GM18502 (cell line): ENCODE results near the gene C11orf54.
"Not testable (repeated sequence)": the region's sequence is repeated elsewhere in the genome, so short reads cannot be mapped to it uniquely, and the experiment has no call there.

Source experiments
- ATAC-seq: cut with Tn5 transposase; IDR thresholded peaks from one replicate; pipeline ENCODE4 v1.9.1; 2021; ENCODE audit warnings: mild to moderate bottlenecking; ENCODE audit not compliant: unreplicated experiment, poor library complexity

Gene C11orf54

DNA sequence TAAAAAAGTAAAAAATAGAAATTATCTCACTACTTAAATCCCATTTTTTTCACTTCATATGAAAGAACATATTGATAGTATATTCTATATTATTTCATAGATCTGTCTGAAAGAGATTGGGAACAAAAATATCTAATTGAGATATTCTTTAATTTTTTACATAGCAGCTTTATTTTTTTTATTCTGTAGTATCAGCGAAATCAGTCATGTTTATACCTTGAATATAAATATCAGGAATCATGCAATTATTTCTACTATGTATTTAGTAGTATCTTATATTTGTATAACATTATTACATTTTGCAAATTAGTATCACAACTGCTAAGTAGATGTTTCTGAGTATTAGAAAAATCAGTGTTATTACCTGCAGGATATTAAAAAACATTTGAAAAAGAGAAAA is 20.4 kb downstream of the C11orf54 start:
- ATAC-seq: no peak

DNA sequence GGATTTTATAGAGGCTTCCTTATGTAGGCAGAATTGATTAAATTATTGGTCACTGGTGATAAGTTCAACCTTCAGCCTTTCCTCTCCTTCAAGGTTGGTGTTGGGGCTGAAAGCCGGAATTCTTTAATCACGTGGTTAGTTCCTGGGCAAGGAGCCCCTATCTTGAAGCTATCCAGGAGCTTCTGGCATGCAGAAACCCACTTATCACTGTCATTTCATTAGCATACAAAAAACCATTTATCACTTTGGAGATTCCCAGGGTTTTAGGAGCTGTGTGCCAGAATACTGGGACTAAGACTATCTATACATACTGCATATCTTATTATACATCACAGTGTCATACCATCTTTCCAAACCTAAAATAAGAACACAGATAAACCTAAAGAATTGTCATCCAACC is 24.1 kb downstream of the C11orf54 start:
- ATAC-seq: no peak

DNA sequence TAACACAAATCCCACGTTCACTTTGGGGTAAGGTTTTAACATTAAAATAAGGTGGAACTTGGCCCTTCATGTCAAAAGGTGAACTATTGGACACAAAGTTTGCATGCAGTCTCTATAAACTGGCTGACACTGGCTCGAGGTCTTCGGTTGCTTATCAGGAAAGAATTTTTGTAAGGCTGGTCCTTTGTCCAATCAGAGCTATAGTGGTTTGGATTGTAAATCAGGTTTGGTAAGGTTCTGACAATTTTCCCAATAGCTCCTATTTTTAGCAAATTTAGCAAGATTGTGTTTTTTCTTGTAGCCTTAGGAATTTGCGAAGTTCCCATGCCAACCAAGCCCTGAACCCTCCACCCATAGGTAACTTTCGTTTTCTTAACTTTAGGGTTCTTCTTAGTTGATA is 25.0 kb downstream of the C11orf54 start:
- no peak for ATAC-seq

DNA sequence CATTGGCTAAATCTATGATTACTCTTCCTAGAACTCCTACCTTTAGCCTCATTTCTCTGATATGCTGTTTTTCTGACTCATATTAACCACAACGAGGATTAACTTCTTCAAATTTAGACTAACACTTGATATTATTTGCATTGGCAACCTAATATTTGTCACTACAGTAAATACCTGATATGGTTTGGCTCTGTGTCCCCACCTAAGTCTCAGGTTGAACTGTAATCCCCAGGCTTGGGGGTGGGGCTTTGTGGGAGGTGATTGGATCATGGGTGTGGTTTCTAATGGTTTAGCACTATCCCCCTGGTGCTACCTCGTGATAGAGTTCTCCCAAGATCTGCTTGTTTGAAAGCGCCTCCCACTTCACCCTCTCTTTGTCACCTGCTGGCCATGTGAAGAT is 25.5 kb downstream of the C11orf54 start:
- no peak for ATAC-seq

DNA sequence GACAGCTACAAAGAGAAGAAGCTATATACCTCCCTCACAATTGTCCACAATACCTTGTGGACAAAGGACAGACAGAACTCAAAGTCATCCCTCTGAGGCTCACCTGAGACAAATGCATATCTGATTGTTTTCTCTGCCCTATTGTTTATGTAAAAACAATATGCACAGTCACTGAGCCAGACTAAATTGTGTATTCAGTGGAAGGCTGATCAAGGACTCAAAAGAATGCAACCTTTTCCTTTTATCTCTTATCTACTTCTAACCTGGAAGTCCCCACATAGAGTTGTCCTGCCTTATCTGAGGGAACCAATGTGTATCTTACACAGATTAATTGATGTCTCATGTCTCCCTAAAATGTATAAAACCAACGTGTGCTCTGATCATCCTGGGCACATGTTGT is 28.7 kb downstream of the C11orf54 start:
- ATAC-seq: no peak

DNA sequence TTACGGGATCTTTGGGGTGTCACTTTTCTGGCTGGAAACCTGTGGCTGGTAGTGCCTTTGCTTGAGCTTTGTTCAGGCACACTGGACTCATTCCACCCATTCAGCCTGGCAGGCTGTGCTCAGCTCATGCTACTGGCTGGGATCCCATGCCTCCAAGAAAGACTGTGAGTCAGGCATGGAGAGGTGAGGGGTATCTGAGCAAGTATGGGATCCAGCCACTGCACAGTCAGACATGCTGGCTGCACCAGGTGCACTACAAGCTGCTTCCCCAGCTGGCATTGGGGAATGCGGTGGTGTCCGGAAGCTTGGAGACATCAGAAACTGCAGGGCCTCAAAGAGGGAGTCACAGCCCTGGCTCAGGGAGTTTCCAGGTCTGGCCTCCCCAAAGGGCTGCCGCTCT is 30.7 kb downstream of the C11orf54 start:
- ATAC-seq: no peak

DNA sequence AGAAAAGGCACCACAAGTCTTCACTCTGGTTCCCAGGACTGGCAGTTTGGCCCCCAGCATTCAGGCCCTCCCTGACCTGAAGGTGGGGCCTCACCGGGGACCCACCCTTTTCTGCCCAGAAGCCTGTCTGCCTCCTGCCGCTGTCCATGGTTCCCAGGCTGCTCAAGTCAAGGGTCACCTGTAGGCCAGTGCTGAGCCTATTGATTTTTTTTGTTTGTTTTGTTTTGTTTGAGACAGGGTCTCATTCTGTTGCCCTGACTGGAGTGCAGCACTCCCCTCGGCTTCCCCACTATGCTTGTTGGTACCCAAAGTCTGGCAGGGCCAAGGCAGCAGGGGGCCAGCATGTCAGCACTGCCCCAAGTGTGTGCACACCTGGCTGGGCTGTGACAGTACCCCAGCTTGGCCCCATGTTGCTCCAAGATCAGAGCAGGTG is 31.6 kb downstream of the C11orf54 start:
- ATAC-seq: no peak

DNA sequence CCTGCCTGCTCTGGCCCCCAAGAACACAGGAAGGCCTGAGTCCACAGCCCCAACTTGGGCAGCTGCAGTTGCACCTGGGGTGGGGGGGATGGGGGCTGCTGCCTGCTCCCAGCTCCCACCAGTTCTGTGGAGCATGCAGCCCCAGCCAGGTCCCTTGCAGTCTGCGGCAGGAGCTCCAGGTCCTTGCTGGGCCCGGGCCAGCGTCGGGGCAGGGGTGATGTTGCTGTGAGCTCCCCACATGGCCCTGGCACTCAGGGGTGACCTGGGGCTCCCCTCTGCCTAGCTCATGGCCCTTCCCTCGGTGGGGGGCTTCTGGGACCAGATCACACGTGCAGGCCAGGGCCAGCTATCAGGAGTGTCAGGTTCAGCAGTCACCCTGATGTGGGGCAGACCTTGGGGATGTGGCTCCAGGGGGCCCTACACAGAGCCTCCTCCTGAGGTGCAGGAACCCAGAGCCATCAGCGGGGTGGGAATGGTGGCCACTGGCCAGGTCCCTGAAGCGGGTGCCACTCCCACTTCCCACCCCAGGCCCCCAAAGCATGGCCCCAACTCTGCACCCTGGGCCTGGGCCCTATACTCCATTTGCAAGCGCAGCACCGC is 32.2 kb downstream of the C11orf54 start:
- ATAC-seq: no peak

DNA sequence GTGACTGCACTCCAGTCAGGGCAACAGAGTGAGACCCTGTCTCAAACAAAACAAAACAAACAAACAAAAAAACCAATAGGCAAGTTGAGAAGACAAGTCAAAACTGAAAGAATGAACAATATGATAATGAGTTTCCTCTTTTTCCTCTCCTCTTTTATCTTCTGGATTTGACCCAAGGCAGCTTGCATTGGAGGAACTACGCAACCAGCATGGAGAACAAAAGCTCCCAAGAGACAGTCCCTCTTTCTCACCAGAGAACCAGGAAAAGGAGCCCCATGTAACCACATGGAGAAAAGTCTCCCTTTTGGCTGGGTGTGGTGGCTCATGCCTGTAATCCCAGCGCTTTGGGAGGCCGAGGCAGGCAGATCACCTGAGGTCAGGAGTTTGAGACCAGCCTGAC is 33.1 kb downstream of the C11orf54 start:
- ATAC-seq: not testable (repeated sequence)

DNA sequence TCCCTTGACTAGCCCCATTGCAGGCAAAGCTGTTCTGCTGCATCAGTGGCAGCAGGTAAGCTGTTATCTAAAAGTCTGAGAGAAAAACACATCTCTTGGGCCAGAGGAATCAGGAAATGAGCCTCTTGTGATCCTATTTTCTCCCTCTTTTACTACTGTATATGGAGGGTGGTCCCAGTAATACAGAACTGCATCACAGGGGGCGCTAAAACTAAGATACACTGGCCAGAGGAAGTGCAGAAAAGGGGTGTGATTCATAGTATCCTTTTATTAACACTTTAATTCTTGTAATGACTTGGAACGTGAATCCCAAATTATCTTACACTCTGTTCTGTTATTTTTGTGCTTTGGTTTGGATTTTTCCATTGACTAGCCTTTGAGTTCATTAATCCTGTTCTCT is 33.8 kb downstream of the C11orf54 start:
- no peak for ATAC-seq

DNA sequence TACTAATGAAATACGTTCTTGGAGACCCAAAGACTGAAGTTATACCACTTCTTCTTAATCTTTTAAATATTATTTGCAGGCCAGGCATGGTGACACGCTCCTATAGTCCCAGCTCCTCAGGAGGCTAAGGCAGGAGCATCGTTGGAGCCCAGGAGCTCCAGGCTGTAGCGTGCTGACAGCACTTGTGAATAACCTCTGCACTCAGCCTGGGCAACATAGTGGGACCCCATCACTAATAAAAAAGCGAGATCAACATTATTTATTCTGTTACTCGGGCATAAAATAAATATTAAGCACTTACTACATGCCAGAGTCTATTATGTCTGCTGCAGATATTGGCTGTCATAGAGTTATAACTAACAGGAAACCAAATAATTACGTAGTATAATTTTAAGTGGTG is 41.9 kb downstream of the C11orf54 start:
- ATAC-seq: no peak

DNA sequence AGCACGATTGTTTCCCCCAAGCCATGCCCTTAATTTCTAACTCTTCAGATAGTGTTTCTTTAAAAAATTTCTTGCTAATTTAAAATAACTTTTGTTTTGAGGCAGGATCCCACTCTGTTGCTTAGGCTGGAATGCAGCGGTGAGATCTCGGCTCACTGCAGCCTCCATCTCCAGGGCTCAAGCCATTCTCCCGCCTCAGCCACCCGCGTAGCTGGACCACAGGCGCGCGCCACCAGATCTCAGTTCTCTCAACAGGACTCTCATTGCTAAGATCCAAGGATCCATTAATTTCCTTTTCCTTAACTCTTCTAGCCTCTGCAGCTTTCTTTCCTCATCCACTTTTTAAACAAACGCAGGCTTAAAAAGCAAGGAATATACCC is 42.3 kb downstream of the C11orf54 start:
- peak; percentile 67 for ATAC-seq

DNA sequence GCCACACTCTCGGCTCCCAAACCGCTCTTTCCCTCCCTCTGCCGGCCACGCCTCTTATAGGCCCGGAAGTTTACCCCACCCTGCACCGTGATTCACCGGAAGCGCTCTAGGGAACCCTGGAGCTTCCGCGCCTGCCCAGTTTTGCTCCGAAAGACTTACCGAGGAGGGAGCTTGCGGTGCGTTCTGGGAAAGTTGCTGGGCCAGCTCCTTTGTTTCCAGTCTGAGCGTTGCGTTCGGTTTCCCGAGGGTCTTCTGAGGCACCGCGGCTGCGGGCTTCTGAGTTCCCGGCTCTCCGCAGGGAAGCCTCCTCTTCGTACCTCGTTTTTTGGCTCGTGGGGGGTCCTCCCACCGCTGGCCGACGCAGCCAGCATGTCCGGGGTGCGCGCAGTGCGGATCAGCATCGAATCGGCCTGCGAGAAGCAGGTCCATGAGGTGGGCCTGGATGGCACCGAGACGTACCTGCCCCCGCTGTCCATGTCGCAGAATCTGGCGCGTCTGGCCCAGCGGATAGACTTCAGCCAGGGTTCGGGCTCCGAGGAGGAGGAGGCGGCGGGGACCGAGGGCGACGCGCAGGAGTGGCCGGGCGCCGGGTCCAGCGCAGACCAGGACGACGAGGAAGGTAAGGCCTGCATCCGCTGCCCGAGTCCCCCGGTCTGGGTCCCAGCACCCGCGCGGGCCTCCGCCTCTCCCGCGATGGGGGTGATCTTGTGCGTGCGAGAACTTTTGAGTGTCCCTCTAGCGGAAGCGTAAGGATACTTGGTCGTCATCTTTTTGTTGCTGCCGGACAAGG is 42.9 kb downstream of the C11orf54 start, which contains the start of gene MED17:
Gene MED17, plus strand, starts transcription at position 138 of the 790 bp plus-strand sequence. Its CDS starts 232 bp downstream, at position 370.
- peak; percentile 95 for ATAC-seq

DNA sequence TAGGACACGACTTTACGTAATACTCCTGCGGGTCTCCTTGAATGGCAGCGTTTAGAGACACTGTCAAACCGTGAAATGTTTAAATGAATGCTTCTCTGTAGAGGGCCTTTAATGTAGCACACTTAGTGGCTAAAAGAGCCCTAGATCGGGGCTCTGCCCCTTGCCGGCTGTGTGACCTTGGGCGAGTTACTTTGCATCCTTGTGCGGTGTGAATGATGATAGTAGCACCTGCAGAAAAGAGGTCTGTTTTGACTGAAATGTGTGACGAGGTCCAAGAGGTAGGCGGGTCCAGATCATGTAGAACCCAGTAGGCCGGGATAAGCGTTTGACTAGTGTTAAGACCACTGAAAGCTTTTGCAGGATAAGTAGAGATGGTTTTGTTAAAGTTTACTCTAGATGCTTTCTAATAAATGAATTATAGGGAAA is 43.5 kb downstream of the C11orf54 start:
- ATAC-seq: peak; percentile 38

DNA sequence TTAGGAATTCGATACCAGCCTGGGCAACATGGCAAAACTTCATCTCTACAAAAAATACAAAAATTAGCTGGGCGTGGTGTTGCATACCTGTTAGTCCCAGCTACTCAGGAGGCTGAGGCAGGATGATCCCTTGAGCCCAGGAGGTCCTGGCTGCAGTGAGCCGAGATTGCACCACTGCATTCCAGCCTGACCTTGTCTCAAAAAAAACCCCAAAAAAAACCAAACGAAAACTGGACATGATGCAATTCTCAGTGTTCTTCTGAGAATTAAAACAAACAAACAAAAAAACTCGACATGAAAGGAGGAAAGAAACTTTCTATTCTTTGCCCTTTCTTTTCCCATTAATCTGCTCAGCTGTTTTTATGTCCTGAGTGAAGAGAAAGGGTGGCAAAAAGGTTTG is 50.0 kb downstream of the C11orf54 start:
- no peak for ATAC-seq

DNA sequence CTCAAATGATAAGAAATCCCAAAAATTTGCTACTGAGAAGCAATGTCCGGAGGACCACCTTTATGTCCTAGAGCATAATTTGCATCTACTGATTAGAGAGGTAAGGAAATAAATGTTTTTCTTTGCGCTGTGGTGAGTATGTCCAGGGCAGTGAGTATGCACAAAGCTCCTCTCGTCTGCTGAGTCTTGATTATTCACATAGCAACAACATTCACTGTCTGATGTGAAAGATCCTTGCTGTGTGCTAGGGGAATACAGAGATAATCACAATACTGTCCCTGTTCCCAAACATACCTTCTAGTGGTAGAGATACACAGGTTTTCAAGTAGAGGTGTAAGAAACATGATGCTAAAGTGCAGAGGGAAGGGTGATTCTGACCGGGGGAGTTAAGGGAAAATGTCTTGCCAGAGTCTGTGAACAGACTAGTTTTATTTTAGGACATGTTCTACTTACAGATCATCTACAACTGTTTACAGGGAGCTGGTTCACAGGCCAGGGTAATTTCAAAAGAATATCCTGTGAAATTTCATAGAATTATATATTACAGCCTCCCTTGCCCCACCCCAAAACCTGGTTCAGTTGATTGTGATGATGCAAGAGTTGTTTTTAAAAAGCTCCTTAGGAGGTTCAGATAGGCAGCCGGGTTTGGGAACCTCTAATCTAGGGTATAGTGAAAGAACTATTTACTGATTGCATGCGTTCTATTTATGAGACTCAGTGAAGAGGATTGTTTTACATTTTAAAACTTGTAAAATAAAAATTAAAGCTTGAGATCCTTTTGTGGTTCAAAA is 55.2 kb downstream of the C11orf54 start:
- no peak for ATAC-seq

DNA sequence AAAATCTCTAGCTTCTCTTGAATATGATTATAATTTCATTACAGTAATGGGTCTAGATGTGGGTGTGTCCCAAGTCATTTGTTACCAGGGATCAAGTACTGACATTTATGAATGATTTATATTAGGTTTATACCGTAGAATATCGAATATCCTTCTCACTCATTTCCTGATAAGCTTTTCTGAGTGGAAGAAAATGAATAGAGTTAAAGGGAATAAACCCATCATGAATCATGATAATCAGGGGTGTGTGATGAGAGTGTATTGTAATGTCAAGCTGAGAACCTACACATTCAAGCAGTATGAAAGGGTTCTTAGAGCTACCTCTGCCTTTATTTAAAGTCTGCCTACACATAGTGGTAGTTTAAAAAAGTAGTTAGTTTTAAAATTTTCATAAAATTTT is 59.9 kb downstream of the C11orf54 start:
- ATAC-seq: no peak

DNA sequence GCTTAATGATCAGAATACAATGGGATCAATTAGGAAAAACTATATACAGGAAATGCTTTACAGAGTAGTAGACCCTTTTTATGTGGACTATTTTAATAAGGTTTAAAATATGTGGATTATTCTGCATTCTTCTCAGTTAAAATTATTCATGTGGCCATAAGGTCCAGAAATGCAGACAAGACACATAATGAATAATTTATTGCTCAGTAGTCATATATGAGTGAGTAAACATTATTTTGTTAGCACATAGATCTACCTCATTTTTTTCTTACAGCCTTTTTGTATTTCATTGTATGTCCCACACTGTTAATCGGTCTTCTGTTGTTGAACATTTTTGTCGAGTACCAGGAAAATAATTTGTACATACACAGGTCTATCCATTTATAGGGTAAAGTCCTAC is 63.4 kb downstream of the C11orf54 start:
- no peak for ATAC-seq

DNA sequence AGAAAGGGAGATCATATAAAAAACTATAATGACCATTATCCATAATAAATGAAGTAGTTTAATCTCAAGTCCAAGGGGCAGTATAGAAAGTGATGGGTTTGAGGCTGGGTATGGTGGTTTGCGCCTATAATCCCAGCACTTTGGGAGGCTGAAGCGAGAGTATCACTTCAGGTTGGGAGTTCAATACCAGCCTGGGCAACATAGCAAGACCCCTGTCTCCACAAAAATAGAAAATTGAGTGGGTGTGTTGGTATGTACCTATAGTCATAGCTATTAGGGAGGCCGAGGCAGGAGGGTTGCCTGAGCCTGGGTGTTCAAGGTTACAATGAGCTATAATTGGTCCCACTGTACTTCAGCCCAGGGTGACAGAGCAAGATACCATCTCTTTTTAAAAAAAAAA is 66.5 kb downstream of the C11orf54 start:
- ATAC-seq: no peak

DNA sequence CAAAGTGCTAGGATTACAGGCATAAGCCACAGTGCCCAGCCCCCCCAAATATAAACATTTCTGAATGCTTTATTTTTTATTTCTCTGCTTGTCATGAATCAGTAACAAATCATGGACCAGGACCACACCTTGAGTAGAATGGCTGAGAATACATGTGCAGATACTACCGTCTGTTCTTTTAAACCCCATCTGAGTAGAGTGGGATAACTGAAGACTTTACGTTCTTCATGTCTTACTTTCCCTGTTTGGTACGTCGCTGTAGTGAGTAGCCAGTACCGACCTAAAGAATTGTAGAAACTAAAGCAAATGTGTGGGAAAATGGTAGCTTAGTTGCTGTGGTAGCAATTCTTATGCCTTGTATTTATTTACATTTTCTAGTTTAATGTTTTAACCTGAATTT is 72.5 kb downstream of the C11orf54 start:
- ATAC-seq: no peak
